H9 (cell line): ENCODE results near the gene CIAO1. TPM values are rescaled to one million over a fixed set of nuclear protein-coding genes. Genes with fewer than 3 reads are reported as not detected.

ENCODE experiments used
- DNase-seq: peaks from one replicate; pipeline ENCODE4 v3.0.0-alpha.2; 2017
- H2AFZ ChIP-seq: one replicate; pipeline ENCODE4 v1.6.1; 2013; ENCODE audit warnings: mild to moderate bottlenecking, low read length, control low read depth, moderate library complexity
- H2AK5ac ChIP-seq: 2 replicates; pipeline ENCODE4 v1.6.1; 2013; ENCODE audit warnings: low read length, control low read depth, mixed read lengths; ENCODE audit not compliant: insufficient read length
- H2BK120ac ChIP-seq: one replicate; pipeline ENCODE4 v1.6.1; 2013; ENCODE audit warnings: low read depth, mild to moderate bottlenecking, low read length, control low read depth, inconsistent platforms; ENCODE audit not compliant: poor library complexity, severe bottlenecking
- H2BK12ac ChIP-seq: 2 replicates; pipeline ENCODE4 v1.6.1; 2013; ENCODE audit warnings: low read length, control low read depth, mixed read lengths, low read depth; ENCODE audit not compliant: insufficient read length
- H2BK15ac ChIP-seq: 2 replicates; pipeline ENCODE4 v1.6.1; 2013; ENCODE audit warnings: low read depth, low read length, control low read depth
- H2BK20ac ChIP-seq: one replicate; pipeline ENCODE4 v1.6.1; 2013; ENCODE audit warnings: low read depth, mild to moderate bottlenecking, low read length, control low read depth, inconsistent platforms; ENCODE audit not compliant: poor library complexity, severe bottlenecking
- H2BK5ac ChIP-seq: 2 replicates; pipeline ENCODE4 v1.6.1; 2013; ENCODE audit warnings: low read length, control low read depth, mixed read lengths; ENCODE audit not compliant: insufficient read length
- H3K14ac ChIP-seq: 2 replicates; pipeline ENCODE4 v1.6.1; 2013; ENCODE audit warnings: low read length, control low read depth; ENCODE audit not compliant: insufficient read depth
- H3K18ac ChIP-seq: 2 replicates; pipeline ENCODE4 v1.6.1; 2013; ENCODE audit warnings: low read depth, mild to moderate bottlenecking, mixed read lengths, low read length, control low read depth; ENCODE audit not compliant: insufficient read length
- H3K23ac ChIP-seq: 2 replicates; pipeline ENCODE4 v1.6.1; 2013; ENCODE audit warnings: low read length, control low read depth, mixed read lengths, low read depth; ENCODE audit not compliant: insufficient read length
- H3K23me2 ChIP-seq: 2 replicates; pipeline ENCODE4 v1.6.1; 2013; ENCODE audit warnings: low read depth, mild to moderate bottlenecking, mixed read lengths, low read length, control low read depth; ENCODE audit not compliant: insufficient read length, poor library complexity, severe bottlenecking
- H3K27ac ChIP-seq: 2 replicates; pipeline ENCODE4 v1.5.1; 2013; ENCODE audit warnings: low read length, control low read depth, mixed read lengths, low read depth; ENCODE audit not compliant: insufficient read length
- H3K27me3 ChIP-seq: 2 replicates; pipeline ENCODE4 v1.6.1; 2013; ENCODE audit warnings: low read length, control low read depth, inconsistent platforms; ENCODE audit not compliant: insufficient read depth
- H3K4ac ChIP-seq: 2 replicates; pipeline ENCODE4 v1.6.1; 2013; ENCODE audit warnings: low read depth, mild to moderate bottlenecking, control low read depth, inconsistent platforms, low read length, moderate library complexity
- H3K4me1 ChIP-seq: 2 replicates; pipeline ENCODE4 v1.6.1; 2013; ENCODE audit warnings: low read length, control low read depth, inconsistent platforms; ENCODE audit not compliant: insufficient read depth
- H3K4me2 ChIP-seq: 2 replicates; pipeline ENCODE4 v1.6.1; 2013; ENCODE audit warnings: low read length, control low read depth, mixed read lengths; ENCODE audit not compliant: insufficient read length, insufficient read depth
- H3K56ac ChIP-seq: 2 replicates; pipeline ENCODE4 v1.6.1; 2013; ENCODE audit warnings: low read depth, mild to moderate bottlenecking, mixed read lengths, low read length, control low read depth; ENCODE audit not compliant: insufficient read length
- H3K79me1 ChIP-seq: 2 replicates; pipeline ENCODE4 v1.6.1; 2013; ENCODE audit warnings: low read depth, mild to moderate bottlenecking, moderate library complexity, low read length, control low read depth, inconsistent platforms; ENCODE audit not compliant: insufficient read depth, poor library complexity, severe bottlenecking
- H3K79me2 ChIP-seq: 2 replicates; pipeline ENCODE4 v1.6.1; 2013; ENCODE audit warnings: low read length, control low read depth, inconsistent platforms; ENCODE audit not compliant: insufficient read depth
- H3K9ac ChIP-seq: 2 replicates; pipeline ENCODE4 v1.6.1; 2013; ENCODE audit warnings: low read length, control low read depth, mixed read lengths; ENCODE audit not compliant: insufficient read length; ENCODE audit errors: extremely low read depth
- H3K9me3 ChIP-seq: one replicate; pipeline ENCODE4 v1.6.1; 2013; ENCODE audit warnings: low read depth, low read length, inconsistent platforms; ENCODE audit not compliant: control insufficient read depth
- H3T11ph ChIP-seq: one replicate; pipeline ENCODE4 v1.6.1; 2013; ENCODE audit warnings: mild to moderate bottlenecking, low read length, control low read depth, inconsistent platforms
- H4K20me1 ChIP-seq: one replicate; pipeline ENCODE4 v1.6.1; 2013; ENCODE audit not compliant: control insufficient read depth, insufficient read length, insufficient read depth
- H4K5ac ChIP-seq: 2 replicates; pipeline ENCODE4 v1.6.1; 2013; ENCODE audit warnings: low read depth, mild to moderate bottlenecking, mixed read lengths, low read length, control low read depth; ENCODE audit not compliant: insufficient read length
- H4K8ac ChIP-seq: replicated peaks from 2 replicates; pipeline ENCODE4 v1.6.1; 2013; ENCODE audit warnings: low read length, control low read depth, mixed read lengths, low read depth; ENCODE audit not compliant: insufficient read length
- H4K91ac ChIP-seq: 2 replicates; pipeline ENCODE4 v1.6.1; 2013; ENCODE audit warnings: low read depth, mild to moderate bottlenecking, moderate library complexity, mixed read lengths, low read length, control low read depth; ENCODE audit not compliant: insufficient read length
- H3K27ac Mint-ChIP-seq, 3 experiments: 2 replicates in 2 of 3; 3 replicates in 1 of 3; pipeline ENCODE4 v1.8.0; 2020 to 2021; ENCODE audit warnings: mixed read lengths in 3 of 3, mild to moderate bottlenecking in 1 of 3, moderate library complexity in 1 of 3
- H3K27me3 Mint-ChIP-seq: 2 replicates; pipeline ENCODE4 v1.8.0; 2021; ENCODE audit warnings: low read depth, mild to moderate bottlenecking, moderate library complexity, mixed read lengths
- H3K36me3 Mint-ChIP-seq, 3 experiments: 2 replicates in 2 of 3; 3 replicates in 1 of 3; pipeline ENCODE4 v1.8.0; 2020 to 2021; ENCODE audit warnings: low read depth in 3 of 3, mixed read lengths in 3 of 3; ENCODE audit not compliant: insufficient read depth in 1 of 3
- H3K4me1 Mint-ChIP-seq, 2 experiments: 2 replicates each; pipeline ENCODE4 v1.8.0; 2020; ENCODE audit warnings: mixed read lengths in 2 of 2
- H3K4me3 Mint-ChIP-seq, 2 experiments: 2 replicates in 1 of 2; 3 replicates in 1 of 2; pipeline ENCODE4 v1.8.0; 2020 to 2021; ENCODE audit warnings: mild to moderate bottlenecking in 2 of 2, mixed read lengths in 2 of 2, moderate library complexity in 1 of 2
- H3K9me3 Mint-ChIP-seq, 2 experiments: 2 replicates in 1 of 2; 3 replicates in 1 of 2; pipeline ENCODE4 v1.8.0; 2020; ENCODE audit warnings: mild to moderate bottlenecking in 2 of 2, mixed read lengths in 2 of 2, moderate library complexity in 1 of 2
- CTCF ChIP-seq: fragments of 200-600 bp; sonication (generic); conservative IDR thresholded peaks from 3 replicates; pipeline ENCODE4 v1.8.0; 2021; ENCODE audit warnings: antibody characterized with exemption, mild to moderate bottlenecking
- WGBS: extraction: QIAGEN DNeasy Blood & Tissue Kit; methylation state at CpG from one replicate; pipeline ENCODE4 v1.1.7; 2013; ENCODE audit warnings: missing lambda C conversion rate, low lambda C conversion rate, mixed read lengths; ENCODE audit not compliant: insufficient read length; ENCODE audit errors: extremely low coverage; 5-methylcytosine and 5-hydroxymethylcytosine counted together
- total RNA-seq: library from RNA; stranded (reverse); gene quantifications from 2 replicates; pipeline ENCODE4 v1.2.1, GENCODE V29; 2021

CIAO1 gene
- total RNA-seq, 1 experiment from 2014 or later = 67.6 TPM

GRCh38 chr2:96249654-96250053 lies 16.4 kb upstream of the CIAO1 start:
- Histone ChIP-seq H2BK12ac (no peak overlapping the region), H4K8ac (no peak overlapping the region), H2AFZ (no peak overlapping the region), H3K27ac (no peak overlapping the region), H4K5ac (no peak overlapping the region), H3K9me3 (no peaks in the 10 kb centered on the region), H3K9ac (no peak overlapping the region), H3K27me3 (no peaks in the 10 kb centered on the region), H3K4me1 (no peaks in the 10 kb centered on the region), H4K20me1 (no peaks in the 10 kb centered on the region), H3K18ac (no peak overlapping the region), H3K56ac (no peak overlapping the region), H4K91ac (no peak overlapping the region), H3K79me1 (no peaks in the 10 kb centered on the region), H3K23ac (no peak overlapping the region), H2BK15ac (no peak overlapping the region), H3K23me2 (no peaks in the 10 kb centered on the region), H2BK5ac (no peak overlapping the region), H3K4ac (no peak overlapping the region), H3T11ph (no peak overlapping the region), H3K4me2 (no peak overlapping the region), H3K14ac (no peak overlapping the region), H2AK5ac (no peak overlapping the region), H2BK20ac (no peak overlapping the region), H3K79me2 (no peaks in the 10 kb centered on the region), H2BK120ac (no peak overlapping the region)
- no CpG with 5 or more reads among the region's 9 CpGs for WGBS
- Mint-ChIP-seq H3K27me3 (no peaks in the 10 kb centered on the region; the same call in 1 of the 2 replicates), H3K4me3 (no peak overlapping the region), H3K9me3 (no peaks in the 10 kb centered on the region), H3K27ac (no peak overlapping the region; a peak in 1 of 7 replicates), H3K36me3 (peaks cover 10 to 30% (median 21%) of the 10 kb centered on the region in 3 experiments; a peak in 6 of 7 replicates), H3K4me1 (no peaks in the 10 kb centered on the region; a peak in 1 of 4 replicates)
- DNase-seq = no peak
- TF ChIP-seq CTCF = no peak
